Osteoblast (primary cell): Measurements from ENCODE around the gene RCOR1. TPM values are rescaled to one million over a fixed set of nuclear protein-coding genes. Genes with fewer than 3 reads are reported as not detected.

Experiments
- DNase-seq: peaks from one replicate; pipeline ENCODE4 v3.0.0; 2011; ENCODE audit warnings: low spot score, mixed read lengths; ENCODE audit not compliant: insufficient read length; ENCODE audit errors: missing footprints
- H2AFZ ChIP-seq: 2 replicates; pipeline ENCODE4 v1.6.0; 2011; ENCODE audit warnings: mild to moderate bottlenecking, low read length
- H3K27ac ChIP-seq: 2 replicates; pipeline ENCODE4 v1.5.1; 2011; ENCODE audit warnings: mild to moderate bottlenecking, low read depth, low read length, moderate library complexity
- H3K27me3 ChIP-seq: 2 replicates; pipeline ENCODE4 v1.6.0; 2012; ENCODE audit warnings: mild to moderate bottlenecking, control low read depth, inconsistent platforms, low read length, moderate library complexity; ENCODE audit not compliant: insufficient read depth
- H3K36me3 ChIP-seq: 2 replicates; pipeline ENCODE4 v1.5.1; 2011; ENCODE audit warnings: mild to moderate bottlenecking, low read length, control low read depth, moderate library complexity; ENCODE audit not compliant: insufficient read depth
- H3K4me1 ChIP-seq: 2 replicates; pipeline ENCODE4 v1.5.1; 2011; ENCODE audit warnings: mild to moderate bottlenecking, low read length, control low read depth, moderate library complexity; ENCODE audit not compliant: insufficient read depth
- H3K4me2 ChIP-seq: 2 replicates; pipeline ENCODE4 v1.6.0; 2011; ENCODE audit warnings: mild to moderate bottlenecking, low read length; ENCODE audit not compliant: insufficient read depth
- H3K4me3 ChIP-seq: fragments of 200-600 bp; sonication (generic); 3 replicates; pipeline ENCODE4 v1.5.1; 2012; ENCODE audit warnings: mild to moderate bottlenecking, low read length, inconsistent platforms; ENCODE audit not compliant: insufficient read depth
- H3K79me2 ChIP-seq: 2 replicates; pipeline ENCODE4 v1.6.0; 2012; ENCODE audit warnings: mild to moderate bottlenecking, low read length, control low read depth, inconsistent platforms; ENCODE audit not compliant: insufficient read depth
- H3K9me3 ChIP-seq: 2 replicates; pipeline ENCODE4 v1.5.1; 2011; ENCODE audit warnings: low read depth, low read length, control low read depth
- H4K20me1 ChIP-seq: 2 replicates; pipeline ENCODE4 v1.6.0; 2012; ENCODE audit warnings: mild to moderate bottlenecking, low read length, control low read depth; ENCODE audit not compliant: insufficient read depth
- CTCF ChIP-seq: IDR thresholded peaks from 2 replicates; pipeline ENCODE4 v1.5.1; 2011; ENCODE audit warnings: mild to moderate bottlenecking, low read depth, low read length, moderate library complexity; ENCODE audit errors: extremely low read depth
- total RNA-seq: library from RNA; depleted of rRNA; stranded (reverse); fragments of >200 nt; gene quantifications from 2 replicates; pipeline ENCODE4 v1.2.3, GENCODE V29; 2012

RCOR1 gene
- total RNA-seq, 1 donor = 11.6 TPM

GRCh38 chr14:102560458-102561261 is 31.8 kb upstream of the RCOR1 start:
- Histone ChIP-seq H3K4me2 (no peak overlapping the region), H3K27ac (no peak overlapping the region), H3K36me3 (no peaks in the 10 kb centered on the region), H4K20me1 (no peaks in the 10 kb centered on the region), H2AFZ (no peak overlapping the region), H3K4me3 (no peak overlapping the region), H3K9me3 (no peaks in the 10 kb centered on the region), H3K4me1 (no peaks in the 10 kb centered on the region), H3K79me2 (no peaks in the 10 kb centered on the region), H3K27me3 (no peaks in the 10 kb centered on the region)
- DNase-seq = peak; percentile 35
- TF ChIP-seq CTCF = no peak

GRCh38 chr14:102565331-102565887 is 27.0 kb upstream of the RCOR1 start:
- no peak overlapping the region for H3K4me2 ChIP-seq
- no peaks in the 10 kb centered on the region for H3K79me2 ChIP-seq
- no peaks in the 10 kb centered on the region for H3K4me1 ChIP-seq
- no peak overlapping the region for H2AFZ ChIP-seq
- H3K9me3 ChIP-seq = no peaks in the 10 kb centered on the region
- no peak overlapping the region for H3K27ac ChIP-seq
- no peak for DNase-seq
- H3K27me3 ChIP-seq = no peaks in the 10 kb centered on the region
- H3K36me3 ChIP-seq = no peaks in the 10 kb centered on the region
- no peak overlapping the region for H3K4me3 ChIP-seq
- no peaks in the 10 kb centered on the region for H4K20me1 ChIP-seq
- TF ChIP-seq CTCF = no peak

- Histone ChIP-seq H3K4me1 (no peaks in the 10 kb centered on the region), H3K27ac (no peak overlapping the region), H3K36me3 (no peaks in the 10 kb centered on the region), H4K20me1 (no peaks in the 10 kb centered on the region), H2AFZ (no peak overlapping the region), H3K4me3 (no peak overlapping the region), H3K27me3 (no peaks in the 10 kb centered on the region), H3K4me2 (no peak overlapping the region), H3K9me3 (no peaks in the 10 kb centered on the region), H3K79me2 (no peaks in the 10 kb centered on the region)
- no peak for TF ChIP-seq CTCF
- DNase-seq = no peak
These were observed 26.5 kb upstream of the RCOR1 start for GRCh38 chr14:102565959-102566358.

- H2AFZ ChIP-seq = no peak overlapping the region
- no peak for TF ChIP-seq CTCF
These were observed 24.3 kb upstream of the RCOR1 start for GRCh38 chr14:102568115-102568614.

More at GRCh38 chr14:102568115-102568614, 24.3 kb upstream of the RCOR1 start:
- no peaks in the 10 kb centered on the region for H3K79me2 ChIP-seq
- H3K36me3 ChIP-seq = no peaks in the 10 kb centered on the region
- H3K4me3 ChIP-seq = no peak overlapping the region
- no peaks in the 10 kb centered on the region for H3K27me3 ChIP-seq
- H3K4me2 ChIP-seq = no peak overlapping the region
- no peak overlapping the region for H3K27ac ChIP-seq
- H3K9me3 ChIP-seq = no peaks in the 10 kb centered on the region
- H4K20me1 ChIP-seq = no peaks in the 10 kb centered on the region
- peak; percentile 62 for DNase-seq
- H3K4me1 ChIP-seq = no peaks in the 10 kb centered on the region
